ENCODE data around the gene BAHCC1.

DNA sequence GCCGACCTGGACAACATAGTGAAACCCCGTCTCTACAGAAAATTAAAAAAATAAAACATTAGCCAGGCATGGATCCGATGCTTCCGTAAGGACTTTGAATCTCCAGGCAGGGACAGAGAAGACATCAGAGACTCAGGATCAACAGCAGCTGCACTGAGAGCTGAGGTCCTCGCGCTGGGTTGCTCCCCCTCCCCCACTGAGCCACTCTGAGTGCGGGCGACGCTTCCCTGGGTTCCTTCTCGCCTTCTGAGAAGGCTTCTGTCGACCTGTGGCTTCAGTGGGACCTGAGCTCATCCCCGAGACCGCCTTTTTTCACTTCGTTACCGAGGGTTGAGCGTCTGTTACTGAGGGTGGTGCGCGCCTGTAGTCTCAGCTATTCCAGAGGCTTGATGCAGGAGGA, 96.9 kb downstream of the BAHCC1 start:
- TF ChIP-seq POLR2A (IDR thresholded peaks at IDR 0.05; ENCODE audit: low read length) (no peak), GATA1 (IDR thresholded peaks at IDR 0.05; ENCODE audit: low read depth, low read length) (no peak)
